ENCODE data around the gene NSG2.
"Not testable (repeated sequence)": the region's sequence is repeated elsewhere in the genome, so short reads cannot be mapped to it uniquely, and the experiment has no call there.

Gene NSG2

DNA sequence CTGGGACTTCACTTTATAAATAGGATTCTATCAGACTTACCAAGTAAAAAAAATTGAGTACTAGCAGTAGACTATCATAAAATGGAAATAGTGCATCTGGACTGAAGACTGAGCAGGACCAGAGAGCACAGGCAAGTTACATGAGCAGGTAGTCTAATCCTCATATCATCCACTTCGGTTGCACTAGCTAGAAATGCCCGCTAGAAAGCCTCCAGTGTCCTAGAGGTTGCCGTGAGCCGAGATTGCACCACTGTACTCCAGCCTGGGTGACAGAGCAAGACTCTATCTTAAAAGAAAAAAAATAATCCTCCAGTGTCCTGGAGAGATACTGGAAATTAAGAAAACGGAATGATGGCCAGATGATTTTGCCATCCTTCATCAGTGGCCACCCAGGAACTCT lies 36.6 kb upstream of the NSG2 start:
- Histone ChIP-seq H3K36me3 (ENCODE audit: control insufficient read depth, insufficient read depth, low read length) (no peaks in the 10 kb centered on the region), H3K4me1 (no peaks in the 10 kb centered on the region), H3K79me2 (no peaks in the 10 kb centered on the region), H3K4me3 (ENCODE audit: low read depth, low read length) (no peak overlapping the region), H3K9me3 (ENCODE audit: control insufficient read depth, low read length) (no peaks in the 10 kb centered on the region), H3K27me3 (ENCODE audit: control insufficient read depth, insufficient read depth, low read length) (no peaks in the 10 kb centered on the region), H3K9ac (no peak overlapping the region), H3K4me2 (ENCODE audit: low read length) (no peak overlapping the region), H2AFZ (no peak overlapping the region), H3K27ac (no peak overlapping the region)
- TF ChIP-seq CTCF (IDR thresholded peaks at IDR 0.05): no peak

- Histone ChIP-seq H3K4me3 (ENCODE audit: low read depth, low read length) (no peak overlapping the region), H3K9me3 (ENCODE audit: control insufficient read depth, low read length) (no peaks in the 10 kb centered on the region), H3K27me3 (ENCODE audit: control insufficient read depth, insufficient read depth, low read length) (no peaks in the 10 kb centered on the region), H3K36me3 (ENCODE audit: control insufficient read depth, insufficient read depth, low read length) (no peaks in the 10 kb centered on the region), H3K79me2 (no peaks in the 10 kb centered on the region), H3K4me2 (ENCODE audit: low read length) (no peak overlapping the region), H3K4me1 (no peaks in the 10 kb centered on the region), H2AFZ (no peak overlapping the region), H3K27ac (no peak overlapping the region), H3K9ac (no peak overlapping the region)
- TF ChIP-seq CTCF (IDR thresholded peaks at IDR 0.05): no peak
Observed at GRCh38 chr5:174010365-174010764, 35.1 kb upstream of the NSG2 start.

GRCh38 chr5:174011441-174011840 lies 34.1 kb upstream of the NSG2 start:
- H3K9me3 ChIP-seq (ENCODE audit: control insufficient read depth, low read length): no peaks in the 10 kb centered on the region
- no peaks in the 10 kb centered on the region for H3K79me2 ChIP-seq
- H2AFZ ChIP-seq: no peak overlapping the region
- H3K9ac ChIP-seq: no peak overlapping the region
- H3K36me3 ChIP-seq (ENCODE audit: control insufficient read depth, insufficient read depth, low read length): no peaks in the 10 kb centered on the region
- H3K27me3 ChIP-seq (ENCODE audit: control insufficient read depth, insufficient read depth, low read length): no peaks in the 10 kb centered on the region
- H3K4me3 ChIP-seq (ENCODE audit: low read depth, low read length): no peak overlapping the region
- no peaks in the 10 kb centered on the region for H3K4me1 ChIP-seq
- H3K4me2 ChIP-seq (ENCODE audit: low read length): no peak overlapping the region
- TF ChIP-seq CTCF (IDR thresholded peaks at IDR 0.05): no peak
- no peak overlapping the region for H3K27ac ChIP-seq

GRCh38 chr5:174020069-174020927 lies 25.2 kb upstream of the NSG2 start:
- not testable (repeated sequence) for H3K4me1 ChIP-seq; H3K9me3 ChIP-seq (ENCODE audit: control insufficient read depth, low read length); H3K27me3 ChIP-seq (ENCODE audit: control insufficient read depth, insufficient read depth, low read length); H2AFZ ChIP-seq; H3K4me2 ChIP-seq (ENCODE audit: low read length); H3K9ac ChIP-seq; H3K27ac ChIP-seq; H3K4me3 ChIP-seq (ENCODE audit: low read depth, low read length); H3K79me2 ChIP-seq; H3K36me3 ChIP-seq (ENCODE audit: control insufficient read depth, insufficient read depth, low read length)

DNA sequence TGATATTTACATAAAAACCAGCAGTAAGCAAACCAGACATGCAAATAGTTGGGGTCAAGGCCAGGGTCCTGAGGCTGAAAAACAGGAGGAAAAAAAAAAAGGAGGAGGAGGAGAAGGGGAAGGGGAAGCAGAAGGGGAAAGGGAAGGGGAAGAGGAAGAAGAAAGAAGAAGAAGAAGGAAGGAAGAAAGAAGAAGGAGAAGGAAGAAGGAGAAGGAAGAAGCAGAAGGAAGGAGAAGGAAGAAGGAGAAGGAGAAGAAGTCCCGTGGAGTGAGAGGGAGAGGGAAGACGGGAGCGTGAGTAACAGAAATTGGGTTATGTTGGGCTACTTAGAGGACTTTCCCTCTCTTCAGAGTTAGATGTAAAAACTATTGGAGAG lies 24.6 kb upstream of the NSG2 start:
- TF ChIP-seq CTCF (IDR thresholded peaks at IDR 0.05): no peak
- Histone ChIP-seq H3K4me1 (no peaks in the 10 kb centered on the region), H3K27ac (no peak overlapping the region), H3K9me3 (ENCODE audit: control insufficient read depth, low read length) (no peaks in the 10 kb centered on the region), H3K4me2 (ENCODE audit: low read length) (no peak overlapping the region), H3K79me2 (no peaks in the 10 kb centered on the region), H3K4me3 (ENCODE audit: low read depth, low read length) (no peak overlapping the region), H3K36me3 (ENCODE audit: control insufficient read depth, insufficient read depth, low read length) (no peaks in the 10 kb centered on the region), H2AFZ (no peak overlapping the region), H3K9ac (no peak overlapping the region), H3K27me3 (ENCODE audit: control insufficient read depth, insufficient read depth, low read length) (no peaks in the 10 kb centered on the region)

All from parathyroid adenoma (tissue), 2 donors.